H1 (cell line): Measurements from ENCODE around the gene USH1C.

Experiments used
- CREB1 ChIP-seq: IDR thresholded peaks from 2 replicates; pipeline ENCODE4 v1.6.1; 2012; ENCODE audit warnings: inconsistent platforms
- CTCF ChIP-seq, 3 experiments: IDR thresholded peaks; 1 replicate in 2 of 3; 2 replicates in 1 of 3; pipeline versions ENCODE4 v1.5.1 to v1.6.1; 2011; ENCODE audit warnings: low read length in 3 of 3, mild to moderate bottlenecking in 3 of 3, inconsistent platforms in 2 of 3, low read depth in 1 of 3, moderate library complexity in 1 of 3; ENCODE audit not compliant: insufficient read depth in 1 of 3; ENCODE audit errors: control extremely low read depth in 1 of 3
- HDAC2 ChIP-seq, 2 experiments: fragments of 300-600 bp in 1 of 2; sonication (generic) in 1 of 2; IDR thresholded peaks; 2 replicates each; pipeline ENCODE4 v1.6.1; 2011 to 2012; ENCODE audit warnings: low read depth in 2 of 2, low read length in 2 of 2, mild to moderate bottlenecking in 2 of 2, moderate library complexity in 2 of 2, borderline replicate concordance in 1 of 2, inconsistent platforms in 1 of 2
- KDM4A ChIP-seq: IDR thresholded peaks from one replicate; pipeline ENCODE4 v1.7.1; 2012; ENCODE audit warnings: low read depth, mild to moderate bottlenecking, moderate library complexity, low read length, inconsistent platforms; ENCODE audit not compliant: severe bottlenecking
- NRF1 ChIP-seq: IDR thresholded peaks from 2 replicates; pipeline ENCODE4 v1.6.1; 2011; ENCODE audit warnings: mild to moderate bottlenecking, low read depth, low read length, improper control_type of control experiment
- POLR2A ChIP-seq, 2 experiments: IDR thresholded peaks; 1 replicate in 1 of 2; 2 replicates in 1 of 2; pipeline ENCODE4 v1.6.1; 2011; ENCODE audit warnings: low read depth in 2 of 2, low read length in 2 of 2, mild to moderate bottlenecking in 2 of 2; ENCODE audit errors: control extremely low read depth in 1 of 2
- TBP ChIP-seq: IDR thresholded peaks from 2 replicates; pipeline ENCODE4 v1.6.1; 2011; ENCODE audit warnings: low read depth, low read length, improper control_type of control experiment

- no peak for TF ChIP-seq HDAC2 (IDR thresholded peaks at IDR 0.05; ENCODE audit: borderline replicate concordance in 1 of 2, low read depth in 2 of 2, low read length in 2 of 2)
- TF ChIP-seq KDM4A, result no peak
- TF ChIP-seq CTCF (IDR thresholded peaks at IDR 0.05; ENCODE audit: control extremely low read depth in 1 of 3, insufficient read depth in 1 of 3, low read depth in 1 of 3, low read length in 3 of 3), result no peak
- no peak for TF ChIP-seq CREB1
- TF ChIP-seq POLR2A (IDR thresholded peaks at IDR 0.05; ENCODE audit: control extremely low read depth in 1 of 2, low read depth in 2 of 2, low read length in 2 of 2), result no peak
- no peak for TF ChIP-seq NRF1
- no peak for TF ChIP-seq TBP
Measured at GRCh38 chr11:17588166-17588565, 44.0 kb upstream of the USH1C start.
